Measurements from ENCODE around the gene POU2AF2. TPM values are rescaled to one million over a fixed set of nuclear protein-coding genes. Genes with fewer than 3 reads are reported as not detected.
"Not testable (repeated sequence)": the region's sequence is repeated elsewhere in the genome, so short reads cannot be mapped to it uniquely, and the experiment has no call there.

POU2AF2 gene, protein sequence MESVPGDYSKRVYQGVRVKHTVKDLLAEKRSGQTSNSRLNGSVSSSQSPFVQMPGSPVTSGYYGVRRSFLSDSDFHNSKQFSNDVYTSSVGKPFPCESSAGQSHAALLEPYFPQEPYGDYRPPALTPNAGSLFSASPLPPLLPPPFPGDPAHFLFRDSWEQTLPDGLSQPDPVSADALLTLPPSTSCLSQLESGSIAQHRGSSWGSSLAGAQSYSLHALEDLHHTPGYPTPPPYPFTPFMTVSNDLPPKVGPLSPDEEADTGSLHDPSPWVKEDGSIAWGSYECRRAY
- total RNA-seq = not detected

DNA sequence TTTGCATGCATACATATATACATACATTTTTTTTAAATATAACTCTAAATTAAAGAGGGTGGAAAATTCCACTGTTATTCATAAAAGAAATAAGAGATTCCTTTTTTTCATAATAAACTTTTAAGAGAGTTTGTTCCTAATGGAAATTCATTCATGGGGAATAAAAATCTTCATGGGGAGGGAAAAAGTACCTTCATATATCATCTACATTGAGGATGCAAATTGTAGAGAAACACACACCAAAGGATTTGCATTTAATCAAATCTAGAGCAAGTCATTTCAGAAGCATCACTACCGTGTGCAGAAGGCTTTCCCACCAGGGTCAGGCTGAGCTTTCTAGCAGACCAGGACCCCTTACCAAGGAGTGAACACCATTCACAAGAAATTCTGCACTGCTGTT is at the start of gene POU2AF2:
Gene POU2AF2, plus strand, starts transcription at position 301 of the 400 bp plus-strand sequence. CDS start 129 bp downstream, outside the sequence.
- DNase-seq = no peak

DNA sequence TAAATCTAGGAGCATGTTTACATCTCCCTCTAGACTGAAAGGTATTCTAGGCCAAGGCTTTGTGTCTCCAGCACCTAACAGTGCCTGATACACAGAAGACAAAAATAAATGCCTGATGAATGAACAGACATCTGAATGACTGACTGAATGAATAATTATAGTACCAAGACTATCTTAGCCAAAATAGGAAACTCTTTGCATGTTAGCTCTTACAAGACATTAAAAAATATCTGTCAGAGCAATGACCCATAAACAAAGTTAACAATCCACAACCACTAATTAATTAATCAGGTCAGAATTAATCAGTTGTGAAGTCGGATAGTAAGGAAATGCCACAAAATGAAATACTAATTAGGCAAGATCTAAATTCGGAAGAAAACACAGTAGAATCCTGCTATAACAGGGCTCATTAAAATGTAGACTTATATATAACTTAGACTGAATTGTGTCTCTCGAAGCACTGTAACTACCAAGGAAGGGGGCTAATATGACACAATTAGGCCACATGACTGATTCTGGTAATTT is 45.5 kb upstream of the POU2AF2 start:
- no peak for DNase-seq

DNA sequence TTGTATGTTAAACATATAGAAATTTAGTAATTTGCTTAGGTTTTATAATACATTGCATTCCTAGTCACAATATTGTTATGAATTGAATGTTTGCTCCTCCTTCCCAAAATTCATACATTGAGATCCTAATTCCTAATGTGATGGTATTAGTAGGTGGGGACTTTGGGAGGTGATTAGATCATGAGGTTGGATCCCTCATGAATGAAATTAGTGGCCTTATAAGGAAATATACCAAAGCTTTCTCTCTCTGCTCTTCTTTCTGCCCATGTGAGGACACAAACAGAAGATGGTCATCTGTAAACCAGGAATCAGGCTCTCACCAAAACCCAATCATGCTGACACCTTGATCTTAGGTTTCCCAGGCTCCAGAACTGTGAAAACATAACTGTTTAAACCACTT is 41.3 kb upstream of the POU2AF2 start:
- DNase-seq = no peak

DNA sequence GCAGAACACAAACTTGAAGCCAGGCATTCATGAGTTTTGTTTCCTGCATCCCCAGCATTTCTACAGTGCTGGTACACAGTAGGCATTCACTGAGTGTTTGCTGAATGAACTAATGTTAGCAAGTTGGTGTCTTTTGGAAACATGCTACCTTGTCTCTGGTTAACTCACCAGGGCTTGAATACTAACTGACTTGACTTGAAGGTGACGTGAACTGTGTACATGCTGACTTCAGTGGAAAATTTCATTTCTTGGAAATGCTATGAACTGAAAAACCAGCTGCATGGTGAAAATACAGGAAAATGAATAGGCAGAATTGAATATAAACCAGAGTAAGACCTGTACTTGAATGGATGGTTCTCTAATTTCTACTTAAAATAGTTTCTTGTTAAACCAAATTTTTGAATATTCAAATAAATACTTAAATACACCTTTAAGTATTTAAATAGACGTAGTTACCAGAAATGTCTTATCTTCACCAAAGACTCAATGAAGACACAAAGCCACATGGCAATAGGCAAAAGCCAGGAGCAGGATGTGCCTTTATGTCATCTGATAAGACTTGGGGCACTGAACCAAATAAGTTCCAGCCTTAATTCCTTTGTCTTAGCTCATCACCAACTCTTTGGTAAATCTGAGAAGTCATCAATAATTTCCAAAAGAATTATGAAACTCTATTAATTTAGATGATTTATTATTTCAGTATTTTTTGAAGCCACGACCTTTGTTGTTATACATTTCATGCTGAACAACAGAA is 39.7 kb upstream of the POU2AF2 start:
- no peak for DNase-seq

DNA sequence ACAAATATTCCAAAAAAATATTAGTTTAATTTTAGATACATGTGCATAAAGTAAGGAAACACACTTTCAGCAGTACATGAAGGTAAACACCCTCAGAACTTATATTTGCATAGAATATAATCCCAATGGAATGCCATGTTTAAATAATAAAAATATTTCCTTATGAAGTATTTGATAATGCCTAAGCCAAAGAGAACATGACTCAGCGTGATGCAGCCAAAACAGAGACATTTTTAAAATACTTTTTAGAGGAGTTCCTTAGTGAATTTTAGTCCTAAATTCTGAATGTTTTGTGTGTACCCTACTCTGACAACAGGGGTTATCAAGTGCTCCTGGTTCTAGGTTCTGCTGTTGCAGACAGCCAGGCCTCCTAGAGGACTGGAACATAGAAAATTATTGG is 39.1 kb upstream of the POU2AF2 start:
- no peak for DNase-seq

DNA sequence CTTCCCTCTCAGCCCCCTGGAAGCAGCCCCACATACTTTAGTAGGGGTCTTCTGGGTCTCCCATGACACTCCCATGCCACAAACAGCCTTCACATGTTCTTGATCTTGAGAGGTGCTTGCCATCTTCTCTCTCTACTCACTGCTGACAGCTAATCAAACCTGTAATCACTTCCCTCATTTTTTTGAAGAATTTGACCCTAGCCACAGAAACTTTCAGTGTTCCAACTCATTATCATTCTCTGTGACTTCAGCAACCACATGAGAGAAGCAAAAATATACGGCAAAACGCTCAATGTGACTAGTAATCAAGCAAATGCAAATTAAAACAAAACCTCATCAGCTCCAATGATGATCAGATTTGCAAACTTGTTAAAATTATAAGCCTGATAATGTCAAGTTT is 38.3 kb upstream of the POU2AF2 start:
- DNase-seq = no peak

DNA sequence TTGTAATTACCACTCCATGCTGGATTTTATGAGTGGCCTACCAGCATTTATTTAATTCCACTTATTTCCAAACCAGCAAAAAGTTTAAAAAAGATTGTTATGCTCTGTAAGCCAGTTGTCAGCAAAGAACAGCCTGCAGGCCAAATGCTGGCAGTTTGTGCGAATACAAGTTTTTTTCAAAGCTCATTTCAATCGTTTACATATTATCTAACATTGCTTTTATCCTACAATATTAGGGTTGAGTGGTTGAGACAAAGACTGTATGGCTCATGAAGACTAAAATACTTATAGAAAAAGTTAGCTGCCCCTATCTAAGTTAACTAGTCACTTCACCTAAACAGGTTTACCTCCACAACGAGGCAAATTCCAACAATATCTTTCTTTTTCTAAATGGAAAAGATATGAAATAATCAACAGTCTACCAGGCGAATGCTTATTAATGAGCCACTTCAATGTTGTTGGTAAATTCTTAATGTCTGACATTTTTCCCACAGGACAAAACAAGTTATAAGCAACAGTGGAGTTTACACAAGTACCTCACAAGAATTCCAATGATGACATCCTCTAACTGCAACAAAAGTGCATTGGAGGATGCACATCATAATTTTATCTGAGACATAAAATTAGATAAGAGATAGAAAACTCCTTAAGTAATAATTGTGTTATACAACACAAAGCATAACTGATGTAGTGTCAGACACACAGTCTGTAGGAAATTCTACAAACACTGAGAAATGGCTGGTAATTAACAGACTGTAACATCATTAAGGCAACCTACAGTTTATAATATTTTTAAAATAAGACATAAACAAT is 35.8 kb upstream of the POU2AF2 start:
- DNase-seq = no peak

DNA sequence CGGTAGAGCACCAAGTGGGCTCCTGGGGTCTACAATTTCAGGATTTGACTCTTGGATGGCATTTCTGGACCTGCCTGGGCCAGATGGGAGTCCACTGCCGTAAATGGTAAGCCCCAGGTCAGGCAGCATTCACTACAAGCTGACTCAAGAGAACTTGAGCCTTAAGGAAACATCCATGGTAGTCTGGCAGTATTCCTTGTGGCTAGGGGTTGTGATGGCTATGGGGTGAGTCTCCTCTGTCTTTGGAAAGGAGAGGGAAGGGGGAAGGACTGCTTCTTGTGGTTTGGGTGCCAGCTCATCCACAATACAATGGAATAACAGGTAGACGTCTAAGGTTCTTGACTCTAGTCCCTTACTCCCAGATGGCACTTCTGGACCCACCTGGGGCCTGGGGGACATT is 32.3 kb upstream of the POU2AF2 start:
- DNase-seq = no peak

DNA sequence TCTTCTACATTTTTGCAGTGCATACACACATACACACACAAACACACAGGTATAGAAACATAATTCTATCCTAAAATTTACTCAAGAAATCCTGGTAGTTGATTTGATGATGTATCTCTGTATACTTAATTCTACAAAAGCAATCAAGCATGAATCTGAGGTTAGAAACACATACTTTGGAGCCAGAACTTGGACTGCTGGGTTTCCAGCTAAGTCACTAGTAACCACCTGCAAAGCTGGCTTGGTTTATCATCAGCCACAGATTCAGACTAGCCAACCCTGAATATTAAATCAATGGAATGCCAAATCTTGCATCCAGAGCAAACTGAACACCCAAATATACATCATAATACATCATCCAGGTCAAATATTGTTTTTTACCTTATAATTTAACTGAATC is 24.8 kb upstream of the POU2AF2 start:
- no peak for DNase-seq

DNA sequence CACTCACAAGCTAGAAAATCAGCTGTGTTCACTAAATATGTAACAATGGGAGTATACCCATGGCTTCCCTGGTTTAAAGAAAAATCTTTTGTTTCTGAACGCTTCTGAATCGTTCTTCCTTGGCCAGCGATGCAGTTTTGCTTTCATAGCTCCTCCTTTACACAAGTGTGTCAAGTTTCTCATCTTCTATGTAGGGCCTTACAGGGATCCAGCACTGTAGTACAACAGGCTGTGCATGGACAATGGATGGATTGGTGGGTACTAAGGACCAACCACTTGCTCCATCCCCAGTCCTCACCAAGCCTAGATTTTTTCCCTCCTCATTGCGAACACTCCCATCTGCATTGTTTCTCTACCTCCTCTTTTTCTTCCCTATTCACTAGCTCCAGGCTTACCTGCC is 24.3 kb upstream of the POU2AF2 start:
- no peak for DNase-seq

DNA sequence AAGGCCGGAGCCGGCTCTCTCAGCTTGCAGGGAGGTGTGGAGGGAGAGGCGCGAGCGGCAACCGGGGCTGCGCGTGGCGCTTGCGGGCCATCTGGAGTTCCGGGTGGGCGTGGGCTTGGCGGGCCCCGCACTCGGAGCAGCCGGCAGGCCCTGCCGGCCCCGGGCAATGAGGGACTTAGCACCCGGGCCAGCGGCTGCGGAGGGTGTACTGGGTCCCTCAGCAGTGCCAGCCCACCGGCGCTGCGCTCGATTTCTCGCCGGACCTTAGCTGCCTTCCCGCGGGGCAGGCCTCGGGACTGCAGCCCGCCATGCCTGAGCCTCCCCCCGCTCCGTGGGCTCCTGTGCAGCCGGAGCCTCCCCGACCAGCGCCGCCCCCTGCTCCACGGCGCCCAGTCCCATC is 23.6 kb upstream of the POU2AF2 start:
- DNase-seq = not testable (repeated sequence)

DNA sequence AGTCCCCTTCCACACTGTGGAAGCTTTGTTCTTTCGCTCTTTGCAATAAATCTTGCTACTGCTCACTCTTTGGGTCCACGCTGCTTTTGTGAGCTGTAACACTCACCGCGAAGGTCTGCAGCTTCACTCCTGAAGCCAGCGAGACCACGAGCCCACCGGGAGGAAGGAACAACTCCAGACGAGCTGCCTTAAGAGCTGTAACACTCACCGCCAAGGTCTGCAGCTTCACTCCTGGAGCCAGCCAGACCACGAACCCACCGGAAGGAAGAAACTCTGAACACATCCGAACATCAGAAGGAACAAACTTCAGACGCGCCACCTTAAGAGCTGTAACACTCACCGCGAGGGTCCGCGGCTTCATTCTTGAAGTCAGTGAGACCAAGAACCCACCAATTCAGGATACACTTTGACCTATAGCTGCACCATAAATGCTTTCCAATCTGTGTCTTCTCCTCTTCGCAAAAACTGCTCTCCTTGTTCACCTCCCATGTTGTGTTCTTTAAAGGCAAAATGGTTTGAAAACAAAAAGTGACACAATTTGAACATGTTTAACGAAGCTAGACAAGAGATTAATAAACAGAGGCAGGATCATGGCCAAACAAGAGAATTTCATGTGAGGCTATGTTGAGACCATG is 22.6 kb upstream of the POU2AF2 start:
- not testable (repeated sequence) for DNase-seq

DNA sequence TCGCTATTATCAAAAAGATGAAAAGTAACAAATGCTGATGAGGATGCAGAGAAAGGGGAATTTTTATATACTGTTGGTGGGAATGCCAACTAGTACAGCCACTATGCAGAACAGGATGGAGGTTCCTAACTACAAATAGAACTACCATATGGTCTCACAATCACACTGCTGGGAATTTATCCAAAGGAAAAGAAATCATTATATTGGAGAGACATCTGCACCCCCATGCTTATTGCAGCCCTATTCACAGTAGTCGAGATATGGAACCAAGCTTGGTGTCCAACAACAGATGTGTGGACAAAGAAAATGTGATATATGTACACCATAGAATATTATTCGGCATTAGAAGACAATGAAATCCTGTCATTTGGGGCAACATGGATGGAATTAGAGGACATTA is 19.6 kb upstream of the POU2AF2 start:
- DNase-seq = no peak

DNA sequence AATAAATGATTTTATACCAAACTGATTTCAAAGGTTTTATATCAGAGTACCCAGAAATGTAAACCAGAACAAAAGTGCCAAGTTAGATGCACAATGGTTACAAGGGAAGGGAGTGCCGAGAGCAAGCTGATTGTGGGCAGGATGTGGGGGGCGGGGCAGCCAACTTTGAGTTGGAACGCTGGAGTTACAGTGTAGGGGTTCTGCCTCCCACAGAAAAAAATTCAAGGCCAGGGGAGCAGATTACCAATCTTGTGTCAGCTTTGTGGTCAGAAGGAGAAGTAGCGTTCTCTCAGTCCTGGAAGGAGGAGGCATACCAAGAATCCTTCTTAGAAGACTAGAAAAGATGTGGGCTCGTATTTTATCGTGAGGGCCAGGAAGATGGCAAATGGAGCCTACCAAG is 15.9 kb upstream of the POU2AF2 start:
- DNase-seq = no peak

DNA sequence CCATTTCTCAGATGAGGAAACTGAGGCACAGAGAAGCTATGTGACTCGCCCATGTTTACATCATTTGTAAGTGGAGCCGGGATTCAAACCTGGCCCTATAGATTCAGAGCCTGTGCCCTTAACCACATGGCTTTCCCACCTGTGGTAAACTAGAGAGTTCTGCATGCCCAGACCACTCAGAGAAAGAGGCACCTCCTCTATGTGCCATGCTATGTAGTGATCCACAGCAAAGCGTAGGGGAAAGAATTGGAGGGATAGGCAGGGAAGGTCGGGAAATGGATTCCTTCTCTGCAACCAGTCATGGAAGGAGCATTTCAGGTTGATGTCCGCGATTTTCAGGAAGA is 15.4 kb upstream of the POU2AF2 start:
- DNase-seq = no peak

DNA sequence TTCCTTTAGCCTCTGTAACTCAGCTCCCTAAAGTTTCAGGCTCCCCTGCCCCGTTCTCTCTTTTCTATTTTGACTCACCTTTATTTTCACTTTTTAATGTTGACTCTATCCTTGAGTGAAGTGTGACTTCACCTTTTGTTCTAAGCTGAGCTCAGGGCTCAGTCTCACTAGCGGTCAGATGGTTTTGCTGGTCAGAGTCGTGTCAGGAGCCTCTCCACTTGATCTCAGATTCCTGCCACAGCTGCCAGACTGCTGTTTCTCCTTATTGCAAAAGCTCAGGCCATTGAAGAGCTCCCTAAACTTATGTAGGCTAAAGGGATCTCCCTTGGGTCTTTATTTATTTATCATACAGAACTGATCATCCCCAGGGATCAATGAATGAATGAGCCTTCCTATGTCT is 13.7 kb upstream of the POU2AF2 start:
- no peak for DNase-seq

DNA sequence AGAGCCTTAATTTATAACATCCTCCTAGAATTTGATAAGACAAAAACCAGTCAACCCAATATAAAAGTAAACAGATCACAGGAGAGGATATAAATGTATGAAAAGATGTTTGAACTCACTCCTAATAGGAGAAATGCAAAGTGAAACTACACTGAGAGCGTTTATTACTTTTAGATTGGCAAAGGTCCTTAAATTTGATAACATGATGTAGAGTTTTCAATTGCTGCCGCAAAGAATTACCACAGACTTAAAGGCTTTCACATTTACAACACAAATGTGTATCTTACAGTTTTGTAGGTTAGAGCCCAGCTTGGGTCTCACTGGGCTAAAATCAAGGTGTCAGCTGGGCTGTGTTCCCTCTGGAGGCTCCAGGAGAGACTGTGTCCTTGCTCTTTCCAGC is 9.1 kb upstream of the POU2AF2 start:
- DNase-seq = no peak

DNA sequence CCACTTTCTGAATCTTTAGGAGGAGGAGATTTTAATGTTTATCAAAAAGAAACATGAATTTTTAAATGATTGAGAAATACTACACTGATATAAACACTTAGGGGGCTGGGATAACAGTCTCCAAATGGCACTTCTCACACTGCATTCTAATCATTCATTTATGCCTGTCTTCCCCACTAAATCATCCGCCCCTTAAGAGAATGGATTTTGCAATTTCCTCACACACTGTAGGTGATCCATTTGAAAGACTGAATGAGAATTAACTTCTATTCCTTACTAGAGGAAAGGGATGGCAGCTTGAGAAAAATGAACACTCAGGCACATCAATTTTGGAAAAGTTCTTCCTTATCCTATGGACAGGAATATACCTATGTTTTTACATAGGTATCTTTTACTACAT is 7.6 kb upstream of the POU2AF2 start:
- no peak for DNase-seq

DNA sequence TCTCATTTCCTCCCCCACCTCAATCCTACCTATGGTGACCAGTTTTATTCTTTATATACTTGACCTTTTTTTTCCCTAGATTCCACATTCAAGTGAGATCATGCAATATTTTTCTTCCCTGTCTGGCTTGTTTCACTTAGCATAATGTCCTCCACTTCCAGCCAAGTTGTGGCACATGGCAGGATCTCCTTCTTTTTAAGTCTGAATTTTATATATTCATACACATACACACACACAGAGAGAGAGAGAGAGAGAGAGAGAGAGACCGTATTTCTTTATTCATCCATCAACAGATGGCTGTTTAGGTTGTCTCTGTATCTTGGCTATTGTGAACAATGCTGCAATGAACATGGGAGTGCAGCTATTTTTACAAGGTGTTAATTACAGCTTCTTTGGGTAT is 1.4 kb downstream of the POU2AF2 start:
- DNase-seq = no peak

DNA sequence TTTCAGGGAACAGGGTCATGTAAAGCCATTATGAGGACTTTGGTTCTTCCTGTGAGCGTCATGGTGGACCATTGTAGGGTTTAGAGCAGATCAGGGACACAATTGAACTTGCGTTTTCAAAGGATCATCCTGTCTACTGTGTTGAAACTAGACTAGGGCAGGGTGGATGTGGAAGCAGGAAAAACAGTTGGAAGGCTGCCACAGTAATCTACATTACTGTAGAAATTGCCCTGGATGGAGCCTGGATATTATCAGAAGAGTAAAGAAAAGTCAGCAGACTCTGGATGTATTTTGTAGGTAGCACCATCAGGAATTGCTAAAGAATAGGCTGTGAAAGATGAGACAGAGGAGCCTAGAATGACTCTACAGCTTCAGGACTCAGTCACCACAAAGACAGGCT is 5.4 kb downstream of the POU2AF2 start:
- no peak for DNase-seq

DNA sequence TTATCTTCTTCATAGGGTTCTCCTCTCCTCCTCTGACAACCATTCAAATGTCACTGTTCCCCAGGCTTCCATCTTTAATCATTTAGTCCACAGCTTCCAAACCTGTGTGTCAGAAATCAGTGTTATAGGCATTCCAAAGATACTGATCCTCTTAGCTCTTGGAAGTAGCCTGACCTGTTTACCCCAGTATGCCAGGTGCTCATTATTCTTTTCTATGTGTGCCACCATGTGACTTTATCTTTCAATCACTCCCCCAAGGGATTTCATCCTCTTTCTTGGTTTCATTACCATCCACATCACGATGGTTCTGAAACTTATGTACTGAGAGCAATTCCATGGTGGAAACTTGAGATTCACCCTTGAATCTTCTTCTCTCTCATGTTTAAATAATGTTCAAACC is 7.6 kb downstream of the POU2AF2 start:
- DNase-seq = no peak

DNA sequence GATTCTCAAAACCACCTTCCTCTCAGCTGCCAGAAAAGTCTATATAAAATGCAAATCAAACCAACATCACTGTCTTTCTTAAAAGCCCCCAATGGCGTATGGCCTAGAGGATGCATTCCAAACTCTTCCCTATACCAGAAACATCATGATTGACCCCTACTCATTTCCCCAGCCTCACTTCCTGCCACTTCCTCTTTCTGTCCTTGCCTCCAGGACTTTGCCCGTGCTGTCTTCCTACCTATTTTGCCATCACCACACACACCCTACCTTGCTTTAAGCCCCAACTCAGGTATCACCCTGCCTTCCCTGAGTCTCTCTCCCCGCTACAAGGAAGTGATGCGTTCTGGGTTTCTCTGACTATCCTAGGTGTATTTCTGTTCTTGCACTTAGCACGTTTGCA is 8.1 kb downstream of the POU2AF2 start:
- DNase-seq = no peak

DNA sequence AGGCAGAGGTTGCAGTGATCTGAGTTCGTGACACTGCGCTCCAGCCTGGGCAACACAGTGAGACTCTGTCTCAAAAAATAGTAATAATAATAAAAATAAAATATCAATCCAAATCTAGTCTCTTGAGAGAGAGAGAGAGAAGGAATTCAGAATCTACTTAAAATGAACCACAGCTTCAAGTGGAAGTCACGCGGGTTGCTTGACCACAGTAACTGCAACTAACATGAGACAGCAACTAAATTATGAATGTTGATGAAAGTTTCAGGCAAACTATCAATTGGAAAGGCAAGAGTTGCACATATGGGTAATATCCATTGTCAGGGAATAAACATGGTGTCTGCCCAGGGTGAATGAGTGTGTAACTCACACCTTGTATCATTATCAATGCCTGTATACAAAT is 12.5 kb downstream of the POU2AF2 start:
- DNase-seq = no peak

Measured in occipital lobe (tissue), 2 donors.